Measurements from ENCODE around the gene RIMKLB.
A peak's percentile ranks its signal among the peaks of the same experiment; 100 is the strongest.
"Not testable (repeated sequence)": the region's sequence is repeated elsewhere in the genome, so short reads cannot be mapped to it uniquely, and the experiment has no call there.

The RIMKLB gene

DNA sequence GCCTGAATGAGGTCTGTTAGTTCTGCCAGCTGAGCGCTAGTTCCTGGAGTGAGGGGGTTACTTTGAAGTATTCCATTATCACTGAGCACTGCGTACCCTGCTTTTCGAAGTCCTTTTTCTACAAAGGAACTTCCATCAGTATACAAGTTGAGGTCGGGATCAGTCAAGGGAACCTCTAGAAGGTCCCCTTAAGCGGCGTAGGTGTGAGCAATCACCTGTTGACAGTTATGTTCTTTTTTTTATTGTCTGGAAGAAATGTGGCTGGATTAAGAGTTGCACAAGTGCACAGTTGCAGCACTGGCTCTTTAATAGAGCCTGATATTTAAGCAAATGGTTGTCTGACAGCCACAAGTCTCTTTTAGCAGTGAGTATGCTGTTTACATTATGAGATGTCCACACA lies 64.9 kb downstream of the RIMKLB start:
- WGBS (ENCODE audit: insufficient coverage), result 100% methylated on average over 3 of the region's 6 CpGs
- H3K4me1 ChIP-seq (ENCODE audit: control extremely low read depth in 1 of 4, control insufficient read depth in 4 of 4, insufficient read depth in 4 of 4, low read length in 3 of 4); DNase-seq; H3K4me3 ChIP-seq (ENCODE audit: control insufficient read depth in 1 of 7, extremely low read depth in 1 of 7, insufficient read depth in 4 of 7, low read depth in 2 of 7, low read length in 6 of 7); H3K27me3 ChIP-seq (replicated peaks in 2 of 5; ENCODE audit: control insufficient read depth in 4 of 5, insufficient read depth in 5 of 5, low read length in 4 of 5); H3K27ac ChIP-seq (ENCODE audit: insufficient read depth in 1 of 2, low read depth in 1 of 2, low read length in 2 of 2, poor library complexity in 1 of 2, severe bottlenecking in 2 of 2); CTCF ChIA-PET; POLR2A ChIA-PET; H3K9me3 ChIP-seq (ENCODE audit: control extremely low read depth in 1 of 5, control insufficient read depth in 4 of 5, insufficient read depth in 2 of 5, low read depth in 1 of 5, low read length in 4 of 5): not testable (repeated sequence)
- peaks cover 9 to 31% (median 12%) of the 10 kb centered on the region in 4 experiments for H3K36me3 ChIP-seq (ENCODE audit: control insufficient read depth in 4 of 4, insufficient read depth in 4 of 4, low read length in 3 of 4)

DNA sequence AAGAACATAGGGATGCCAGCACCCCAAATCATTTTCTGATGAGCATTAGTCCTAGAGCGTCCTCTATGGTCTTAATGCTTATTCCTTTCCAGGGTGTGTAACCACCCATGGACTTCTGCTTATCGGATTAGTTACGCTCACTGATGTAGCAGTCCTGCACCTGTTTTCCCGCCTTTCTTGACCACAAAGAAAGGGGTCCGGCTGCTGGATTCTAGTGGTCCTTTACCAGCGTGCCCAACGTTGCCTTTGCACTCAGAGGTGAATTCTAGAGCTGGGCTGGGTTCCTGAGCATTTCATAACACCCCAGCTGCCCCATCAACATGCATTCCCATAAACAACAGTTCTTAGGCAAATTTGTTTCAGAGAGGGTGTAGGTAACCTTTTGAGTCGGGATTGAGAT lies 68.3 kb downstream of the RIMKLB start:
- H3K9me3 ChIP-seq (ENCODE audit: control extremely low read depth in 1 of 5, control insufficient read depth in 4 of 5, insufficient read depth in 2 of 5, low read depth in 1 of 5, low read length in 4 of 5); CTCF ChIA-PET; H3K27ac ChIP-seq (ENCODE audit: insufficient read depth in 1 of 2, low read depth in 1 of 2, low read length in 2 of 2, poor library complexity in 1 of 2, severe bottlenecking in 2 of 2); DNase-seq; H3K4me1 ChIP-seq (ENCODE audit: control extremely low read depth in 1 of 4, control insufficient read depth in 4 of 4, insufficient read depth in 4 of 4, low read length in 3 of 4); H3K27me3 ChIP-seq (replicated peaks in 2 of 5; ENCODE audit: control insufficient read depth in 4 of 5, insufficient read depth in 5 of 5, low read length in 4 of 5); H3K4me3 ChIP-seq (ENCODE audit: control insufficient read depth in 1 of 7, extremely low read depth in 1 of 7, insufficient read depth in 4 of 7, low read depth in 2 of 7, low read length in 6 of 7); POLR2A ChIA-PET: not testable (repeated sequence)
- 100% methylated on average over 6 of the region's 8 CpGs for WGBS (ENCODE audit: insufficient coverage)
- H3K36me3 ChIP-seq (ENCODE audit: control insufficient read depth in 4 of 4, insufficient read depth in 4 of 4, low read length in 3 of 4), result peaks cover 7 to 19% (median 12%) of the 10 kb centered on the region in 4 experiments

DNA sequence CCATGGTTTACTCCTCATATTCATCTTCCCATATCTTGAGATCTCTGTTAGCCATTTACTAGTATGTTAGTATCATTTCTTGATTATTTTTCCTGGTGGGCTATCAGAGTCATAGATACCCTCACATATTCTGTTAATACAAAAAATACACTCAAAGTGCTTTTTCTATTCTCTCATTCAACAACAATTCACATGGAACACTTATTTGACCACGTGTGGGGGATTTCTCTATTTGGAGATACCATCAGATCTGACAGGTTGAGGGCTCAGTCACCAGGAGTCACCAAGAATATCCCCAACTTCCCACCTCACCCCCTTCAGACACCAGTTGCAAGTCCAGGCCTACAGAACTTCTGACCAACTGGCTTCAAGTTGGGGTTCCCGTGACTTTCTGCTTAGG lies 72.7 kb downstream of the RIMKLB start:
- ChIA-PET CTCF (no interaction called here), POLR2A (no interaction called here)
- H3K9me3 ChIP-seq (ENCODE audit: control extremely low read depth in 1 of 5, control insufficient read depth in 4 of 5, insufficient read depth in 2 of 5, low read depth in 1 of 5, low read length in 4 of 5), result no peaks in the 10 kb centered on the region

DNA sequence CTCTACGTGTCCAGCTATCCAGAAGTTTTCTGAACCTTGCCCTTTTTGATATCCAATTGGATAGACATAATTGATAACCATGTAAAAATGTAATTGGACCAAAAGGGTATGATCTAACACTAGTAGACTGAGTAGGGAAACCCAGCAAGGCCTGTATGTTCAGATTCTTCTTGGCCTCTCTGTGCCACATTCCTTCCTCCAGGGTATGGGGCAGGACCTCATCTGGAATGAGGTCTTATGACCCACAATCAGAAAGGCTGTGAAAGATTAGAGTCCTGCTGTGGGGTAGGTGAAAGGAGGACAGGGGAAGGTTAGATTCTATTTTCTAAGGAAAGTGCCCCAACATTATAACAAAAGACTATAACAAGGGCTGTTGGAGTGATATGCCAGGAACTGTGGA lies 73.3 kb downstream of the RIMKLB start:
- H3K27ac ChIP-seq (ENCODE audit: insufficient read depth in 1 of 2, low read depth in 1 of 2, low read length in 2 of 2, poor library complexity in 1 of 2, severe bottlenecking in 2 of 2), result no peak overlapping the region
- H3K36me3 ChIP-seq (ENCODE audit: control insufficient read depth in 4 of 4, insufficient read depth in 4 of 4, low read length in 3 of 4), result peaks cover 8 to 28% (median 13%) of the 10 kb centered on the region in 4 experiments
- no peak for DNase-seq
- ChIA-PET POLR2A (no interaction called here), CTCF (interaction anchor here (0.8 to 1.6 kb wide), 2 partner anchors 10 to 278 kb away, joined by 3 to 5 read pairs; no protein-coding TSS in a partner anchor)
- H3K9me3 ChIP-seq (ENCODE audit: control extremely low read depth in 1 of 5, control insufficient read depth in 4 of 5, insufficient read depth in 2 of 5, low read depth in 1 of 5, low read length in 4 of 5), result no peaks in the 10 kb centered on the region
- H3K4me1 ChIP-seq (ENCODE audit: control extremely low read depth in 1 of 4, control insufficient read depth in 4 of 4, insufficient read depth in 4 of 4, low read length in 3 of 4), result no peaks in the 10 kb centered on the region
- WGBS (ENCODE audit: insufficient coverage), result 100% methylated on average over 1 of the region's 1 CpG
- no peaks in the 10 kb centered on the region for H3K27me3 ChIP-seq (replicated peaks in 2 of 5; ENCODE audit: control insufficient read depth in 4 of 5, insufficient read depth in 5 of 5, low read length in 4 of 5)
- H3K4me3 ChIP-seq (ENCODE audit: control insufficient read depth in 1 of 7, extremely low read depth in 1 of 7, insufficient read depth in 4 of 7, low read depth in 2 of 7, low read length in 6 of 7), result no peak overlapping the region

More for the DNA sequence above, 72.7 kb downstream of the RIMKLB start:
- DNase-seq, result no peak
- no peaks in the 10 kb centered on the region for H3K4me1 ChIP-seq (ENCODE audit: control extremely low read depth in 1 of 4, control insufficient read depth in 4 of 4, insufficient read depth in 4 of 4, low read length in 3 of 4)
- H3K4me3 ChIP-seq (ENCODE audit: control insufficient read depth in 1 of 7, extremely low read depth in 1 of 7, insufficient read depth in 4 of 7, low read depth in 2 of 7, low read length in 6 of 7), result no peak overlapping the region
- H3K27me3 ChIP-seq (replicated peaks in 2 of 5; ENCODE audit: control insufficient read depth in 4 of 5, insufficient read depth in 5 of 5, low read length in 4 of 5), result no peaks in the 10 kb centered on the region
- no peak overlapping the region for H3K27ac ChIP-seq (ENCODE audit: insufficient read depth in 1 of 2, low read depth in 1 of 2, low read length in 2 of 2, poor library complexity in 1 of 2, severe bottlenecking in 2 of 2)
- H3K36me3 ChIP-seq (ENCODE audit: control insufficient read depth in 4 of 4, insufficient read depth in 4 of 4, low read length in 3 of 4), result peaks cover 9 to 28% (median 13%) of the 10 kb centered on the region in 4 experiments
- 100% methylated on average over 1 of the region's 2 CpGs for WGBS (ENCODE audit: insufficient coverage)

DNA sequence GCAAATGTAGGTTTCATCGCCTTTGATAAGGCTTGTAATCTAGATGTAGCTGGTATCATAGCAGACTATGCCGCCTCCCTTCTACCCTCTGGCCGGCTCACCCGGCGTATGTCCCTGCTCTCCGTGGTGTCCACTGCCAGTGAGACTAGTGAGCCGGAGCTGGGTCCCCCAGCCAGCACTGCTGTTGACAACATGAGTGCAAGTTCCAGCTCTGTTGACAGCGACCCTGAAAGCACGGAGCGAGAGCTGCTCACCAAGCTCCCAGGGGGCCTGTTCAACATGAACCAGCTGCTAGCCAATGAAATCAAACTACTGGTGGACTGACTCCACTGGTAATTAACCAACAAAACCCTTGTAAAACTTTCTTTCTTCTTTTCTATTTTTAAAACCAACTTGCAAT lies 75.7 kb downstream of the RIMKLB start:
- no peaks in the 10 kb centered on the region for H3K9me3 ChIP-seq (ENCODE audit: control extremely low read depth in 1 of 5, control insufficient read depth in 4 of 5, insufficient read depth in 2 of 5, low read depth in 1 of 5, low read length in 4 of 5)
- no peak overlapping the region for H3K4me3 ChIP-seq (ENCODE audit: control insufficient read depth in 1 of 7, extremely low read depth in 1 of 7, insufficient read depth in 4 of 7, low read depth in 2 of 7, low read length in 6 of 7)
- H3K36me3 ChIP-seq (ENCODE audit: control insufficient read depth in 4 of 4, insufficient read depth in 4 of 4, low read length in 3 of 4), result peaks cover 6 to 22% (median 9%) of the 10 kb centered on the region in 4 experiments
- H3K27me3 ChIP-seq (replicated peaks in 2 of 5; ENCODE audit: control insufficient read depth in 4 of 5, insufficient read depth in 5 of 5, low read length in 4 of 5), result no peaks in the 10 kb centered on the region
- over 99% methylated on average over 10 of the region's 10 CpGs for WGBS (ENCODE audit: insufficient coverage)
- CTCF ChIA-PET, result no interaction called here
- no peak for DNase-seq
- H3K4me1 ChIP-seq (ENCODE audit: control extremely low read depth in 1 of 4, control insufficient read depth in 4 of 4, insufficient read depth in 4 of 4, low read length in 3 of 4), result no peaks in the 10 kb centered on the region
- POLR2A ChIA-PET, result no interaction called here
- no peak overlapping the region for H3K27ac ChIP-seq (ENCODE audit: insufficient read depth in 1 of 2, low read depth in 1 of 2, low read length in 2 of 2, poor library complexity in 1 of 2, severe bottlenecking in 2 of 2)

DNA sequence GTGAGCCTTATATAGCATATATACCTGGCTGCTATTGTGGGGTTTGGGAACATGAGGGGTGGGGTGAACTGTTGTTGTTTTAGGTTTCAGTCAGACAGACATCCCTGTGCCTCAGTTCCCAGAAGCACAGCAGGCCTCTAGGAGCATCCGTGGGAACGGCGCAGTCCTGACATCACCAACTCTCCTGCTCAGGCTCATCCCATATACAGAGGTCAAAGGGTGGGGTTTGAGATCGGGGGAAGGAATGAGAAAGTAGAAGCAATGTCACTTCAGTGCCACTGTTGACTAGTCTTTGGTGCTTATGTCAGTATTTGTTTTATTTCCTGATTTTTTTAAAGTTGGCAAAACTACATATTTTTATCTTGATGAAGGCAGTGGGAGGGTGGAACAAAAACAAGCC lies 81.5 kb downstream of the RIMKLB start:
- peaks cover 2 to 19% (median 5%) of the 10 kb centered on the region in 4 experiments for H3K36me3 ChIP-seq (ENCODE audit: control insufficient read depth in 4 of 4, insufficient read depth in 4 of 4, low read length in 3 of 4)
- ChIA-PET POLR2A (no interaction called here), CTCF (interaction anchor here (1.4 to 1.6 kb wide), 2 partner anchors 11 to 91 kb away, joined by 4 to 5 read pairs; no protein-coding TSS in a partner anchor)
- WGBS (ENCODE audit: insufficient coverage), result 91% methylated on average over 4 of the region's 4 CpGs
- H3K27me3 ChIP-seq (replicated peaks in 2 of 5; ENCODE audit: control insufficient read depth in 4 of 5, insufficient read depth in 5 of 5, low read length in 4 of 5), result no peaks in the 10 kb centered on the region
- peaks cover 0 to 5% (median 0%) of the 10 kb centered on the region in 4 experiments for H3K4me1 ChIP-seq (ENCODE audit: control extremely low read depth in 1 of 4, control insufficient read depth in 4 of 4, insufficient read depth in 4 of 4, low read length in 3 of 4)
- no peaks in the 10 kb centered on the region for H3K9me3 ChIP-seq (ENCODE audit: control extremely low read depth in 1 of 5, control insufficient read depth in 4 of 5, insufficient read depth in 2 of 5, low read depth in 1 of 5, low read length in 4 of 5)
- no peak overlapping the region for H3K4me3 ChIP-seq (ENCODE audit: control insufficient read depth in 1 of 7, extremely low read depth in 1 of 7, insufficient read depth in 4 of 7, low read depth in 2 of 7, low read length in 6 of 7)
- H3K27ac ChIP-seq (ENCODE audit: insufficient read depth in 1 of 2, low read depth in 1 of 2, low read length in 2 of 2, poor library complexity in 1 of 2, severe bottlenecking in 2 of 2), result no peak overlapping the region
- DNase-seq, result peak in 1 of 3 donors; percentile 1

DNA sequence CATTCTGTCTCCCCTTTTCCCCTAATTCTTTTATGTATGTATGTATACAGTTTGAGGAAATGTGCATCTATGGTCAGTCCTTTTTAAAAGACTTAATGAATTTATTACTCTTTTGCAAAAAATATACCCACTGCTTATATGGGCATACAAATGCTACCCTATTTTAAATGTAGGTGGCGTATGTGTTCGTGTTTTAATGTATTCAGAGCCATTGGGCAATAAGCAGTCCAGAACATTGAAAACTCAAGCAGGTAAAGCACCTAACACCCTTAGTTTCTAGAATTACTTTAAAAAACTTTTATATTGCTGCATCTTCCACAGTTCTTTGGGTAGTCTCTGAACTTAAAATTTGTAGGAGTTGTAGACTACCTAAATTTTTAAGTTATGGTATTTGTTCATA lies 82.1 kb downstream of the RIMKLB start:
- H3K9me3 ChIP-seq (ENCODE audit: control extremely low read depth in 1 of 5, control insufficient read depth in 4 of 5, insufficient read depth in 2 of 5, low read depth in 1 of 5, low read length in 4 of 5), result no peaks in the 10 kb centered on the region
- peak in 2 of 3 donors; percentile 10 to 15 for DNase-seq
- ChIA-PET CTCF (interaction anchor here (1.4 to 1.6 kb wide), 2 partner anchors 11 to 92 kb away, joined by 4 to 5 read pairs; no protein-coding TSS in a partner anchor), POLR2A (no interaction called here)
- peaks cover 0 to 5% (median 0%) of the 10 kb centered on the region in 4 experiments for H3K4me1 ChIP-seq (ENCODE audit: control extremely low read depth in 1 of 4, control insufficient read depth in 4 of 4, insufficient read depth in 4 of 4, low read length in 3 of 4)
- no peaks in the 10 kb centered on the region for H3K27me3 ChIP-seq (replicated peaks in 2 of 5; ENCODE audit: control insufficient read depth in 4 of 5, insufficient read depth in 5 of 5, low read length in 4 of 5)
- peaks cover 1 to 17% (median 5%) of the 10 kb centered on the region in 4 experiments for H3K36me3 ChIP-seq (ENCODE audit: control insufficient read depth in 4 of 4, insufficient read depth in 4 of 4, low read length in 3 of 4)
- H3K27ac ChIP-seq (ENCODE audit: insufficient read depth in 1 of 2, low read depth in 1 of 2, low read length in 2 of 2, poor library complexity in 1 of 2, severe bottlenecking in 2 of 2), result no peak overlapping the region
- H3K4me3 ChIP-seq (ENCODE audit: control insufficient read depth in 1 of 7, extremely low read depth in 1 of 7, insufficient read depth in 4 of 7, low read depth in 2 of 7, low read length in 6 of 7), result no peak overlapping the region
- whole genome bisulfite sequencing (ENCODE audit: insufficient coverage), result no CpG with 5 or more reads among the region's 2 CpGs
